ENCODE data around the gene KLF12.

GRCh38 chr13:74102691-74103090, 31.5 kb downstream of the KLF12 start:
- no peak for TF ChIP-seq EZH2phosphoT487 (IDR thresholded peaks at IDR 0.05; ENCODE audit: insufficient read depth, low read depth)
- no peak for TF ChIP-seq EZH2 (IDR thresholded peaks at IDR 0.05; ENCODE audit: insufficient read depth, poor library complexity, severe bottlenecking)
